Ovary (tissue), 9 donors: ENCODE measurements around the gene HPCAL1. TPM values are rescaled to one million over a fixed set of nuclear protein-coding genes. Genes with fewer than 3 reads are reported as not detected.

Experiments
- DNase-seq, 5 donors: peaks; one replicate each; pipeline ENCODE4 v3.0.0-alpha.2; 2019 to 2020
- H3K27ac ChIP-seq, 2 donors: fragments of 200-600 bp; one replicate each; pipeline versions ENCODE4 v1.5.1 to v1.8.0; 2019 to 2022
- H3K27me3 ChIP-seq: fragments of 200-600 bp; one replicate; pipeline ENCODE4 v1.8.0; 2022
- H3K36me3 ChIP-seq: fragments of 200-600 bp; sonication (generic); one replicate; pipeline ENCODE4 v1.5.1; 2019
- H3K4me1 ChIP-seq: one replicate; pipeline ENCODE4 v1.8.1; 2013; ENCODE audit warnings: mild to moderate bottlenecking, moderate library complexity; ENCODE audit not compliant: insufficient read depth
- H3K4me3 ChIP-seq: fragments of 200-600 bp; sonication (generic); one replicate; pipeline ENCODE4 v1.5.1; 2017
- H3K9me3 ChIP-seq, 2 donors: fragments of 200-600 bp in 1 of 2; sonication (generic) in 1 of 2; one replicate each; pipeline versions ENCODE4 v1.5.1 to v1.8.1; 2013 to 2019; ENCODE audit warnings: mild to moderate bottlenecking in 1 of 2, moderate library complexity in 1 of 2
- CTCF ChIP-seq, 3 donors: fragments of 450-650 bp in 2 of 3; fragments of 200-600 bp in 1 of 3; IDR thresholded peaks; one replicate each; pipeline versions ENCODE4 v1.5.1 to v1.8.0; 2016 to 2022; ENCODE audit warnings: antibody characterized with exemption in 3 of 3, mild to moderate bottlenecking in 1 of 3
- EP300 ChIP-seq: sonication (generic); formaldehyde crosslinking; IDR thresholded peaks from one replicate; pipeline ENCODE4 v1.6.1; 2017; ENCODE audit warnings: antibody characterized with exemption
- POLR2A ChIP-seq: fragments of 450-650 bp; IDR thresholded peaks from one replicate; pipeline ENCODE4 v1.6.1; 2017; ENCODE audit warnings: antibody characterized with exemption, mild to moderate bottlenecking, moderate library complexity
- WGBS, 3 donors: extraction: QIAGEN DNeasy Blood & Tissue Kit in 1 of 3; methylation state at CpG; one replicate each; pipeline versions ENCODE4 v1.1.5 to v1.1.7; 2013 to 2017; 5-methylcytosine and 5-hydroxymethylcytosine counted together
- intact Hi-C, 4 donors: fragments of 100-400 bp; cut with DNase I; formaldehyde crosslinking; loops; one replicate each; pipeline versions ENCODE4 v1.11.0 to v1.15.1; 2022 to 2023
- polyA plus RNA-seq, 2 donors: library from polyadenylated mRNA; stranded (reverse); fragments of 200-250 nt in 1 of 2; fragments of 350-450 nt in 1 of 2; fragmentation: Illumina TruSeq in 1 of 2; extraction: RNeasy Lipid Tissue Mini Kit (QIAGEN cat#74804) in 1 of 2; gene quantifications; one replicate each; pipeline ENCODE4 v1.2.3, GENCODE V29; 2013 to 2014
- total RNA-seq, 7 donors: library from RNA; depleted of rRNA in 2 of 7; stranded (reverse); fragments of >200 nt in 2 of 7; fragmentation: NEBNext Ultra II Directional in 3 of 7; extraction: Animal tissue kit (Norgen Biotek cat#: 25700) in 3 of 7; gene quantifications; one replicate each; pipeline versions ENCODE4 v1.1.0 to v1.2.4, GENCODE V29; 2016 to 2023
- donor health status: DM: no; HTN: no; CAD: no; lungs with moderate emphysema.
- donor health status: DM: no; HTN: no; CAD: no.
- donor health status: Bipolar disorder and iron deficiency.
- donor health status: DM: yes; HTN: yes; CAD: no.
- donor health status: DM: no; HTN: no; CAD: no.
- donor health status: DM: yes; HTN: yes; CAD: no.

The HPCAL1 gene
- total and polyA plus RNA-seq, 9 donors: 11.4 to 69.5 (median 18.5) TPM

DNA sequence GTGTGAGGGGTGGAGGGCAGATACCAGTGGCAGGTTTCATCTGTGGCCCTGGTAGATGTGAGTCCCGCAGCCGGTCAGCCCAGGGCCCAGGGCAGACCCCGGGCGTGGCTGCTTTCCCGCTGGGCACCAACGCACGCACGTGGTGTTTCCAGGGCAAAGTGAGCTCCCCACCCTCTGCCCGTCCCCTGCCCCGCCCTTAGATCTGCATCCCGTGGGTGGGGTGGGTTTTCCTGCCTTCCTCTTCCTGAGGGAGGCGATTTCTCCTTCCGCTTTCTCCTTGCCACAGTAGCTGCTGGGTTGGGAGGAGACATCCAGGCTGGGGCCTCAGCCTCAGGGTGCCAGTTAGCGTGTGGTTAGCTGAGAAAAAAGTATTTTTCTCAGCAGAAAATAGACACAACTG lies 95.8 kb downstream of the HPCAL1 start:
- intact Hi-C loops: no loop called here
- no peak for TF ChIP-seq EP300
- no peak for TF ChIP-seq CTCF (IDR thresholded peaks at IDR 0.05)
- TF ChIP-seq POLR2A: no peak
- Histone ChIP-seq H3K27me3 (no peaks in the 10 kb centered on the region), H3K4me1 (no peaks in the 10 kb centered on the region), H3K36me3 (no peaks in the 10 kb centered on the region), H3K27ac (no peak overlapping the region), H3K4me3 (no peak overlapping the region), H3K9me3 (no peaks in the 10 kb centered on the region)
- WGBS, 3 donors: 75 to 92% (median 86%) methylated on average over 14 of the region's 14 CpGs
- DNase-seq: no peak

GRCh38 chr2:10399358-10399757 lies 96.7 kb downstream of the HPCAL1 start:
- TF ChIP-seq POLR2A: no peak
- no peak for TF ChIP-seq EP300
- no peak for TF ChIP-seq CTCF (IDR thresholded peaks at IDR 0.05)
- WGBS, 3 donors: 84 to 90% (median 88%) methylated on average over 5 to 15 of the region's 16 CpGs
- H3K4me1 ChIP-seq: no peaks in the 10 kb centered on the region

DNA sequence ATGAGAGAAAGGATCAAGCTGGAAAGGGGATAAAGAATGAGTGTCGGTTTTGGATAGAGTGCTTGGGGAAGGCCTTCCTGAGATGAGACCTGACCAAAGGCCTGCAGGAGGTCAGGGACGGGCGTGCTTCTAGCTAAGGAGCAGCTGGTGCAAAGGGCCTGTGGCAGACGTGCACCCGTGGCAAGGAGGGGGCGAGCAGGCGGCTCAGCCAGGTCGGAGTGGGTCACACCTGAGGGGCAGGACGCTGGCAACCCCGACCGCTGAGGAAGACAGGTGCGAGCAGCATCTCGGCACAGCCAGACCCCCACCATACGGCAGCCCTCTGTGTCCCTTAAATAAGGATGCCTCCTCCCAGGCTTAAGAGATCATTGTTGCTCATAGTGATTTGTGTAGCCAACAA lies 97.3 kb downstream of the HPCAL1 start:
- 90 to 91% (median 90%) methylated on average over 14 of the region's 14 CpGs for whole genome bisulfite sequencing, 3 donors
- H3K4me1 ChIP-seq: no peaks in the 10 kb centered on the region
- no peak overlapping the region for H3K4me3 ChIP-seq
- H3K27me3 ChIP-seq: no peaks in the 10 kb centered on the region
- DNase-seq: no peak
- TF ChIP-seq CTCF (IDR thresholded peaks at IDR 0.05) (no peak), POLR2A (no peak), EP300 (no peak)
- no peaks in the 10 kb centered on the region for H3K36me3 ChIP-seq
- no peaks in the 10 kb centered on the region for H3K9me3 ChIP-seq
- H3K27ac ChIP-seq: no peak overlapping the region
- intact Hi-C loops: loop anchor here in 2 of 4 donors (10.0 kb wide), 1 partner anchor 275 kb away; the partner anchor contains the start of gene RRM2 (in 2 of the 2)

More at GRCh38 chr2:10399358-10399757, 96.7 kb downstream of the HPCAL1 start:
- no peak overlapping the region for H3K27ac ChIP-seq
- no peaks in the 10 kb centered on the region for H3K9me3 ChIP-seq
- H3K27me3 ChIP-seq: no peaks in the 10 kb centered on the region
- H3K36me3 ChIP-seq: no peaks in the 10 kb centered on the region
- H3K4me3 ChIP-seq: no peak overlapping the region
- intact Hi-C loops: no loop called here
- no peak for DNase-seq

DNA sequence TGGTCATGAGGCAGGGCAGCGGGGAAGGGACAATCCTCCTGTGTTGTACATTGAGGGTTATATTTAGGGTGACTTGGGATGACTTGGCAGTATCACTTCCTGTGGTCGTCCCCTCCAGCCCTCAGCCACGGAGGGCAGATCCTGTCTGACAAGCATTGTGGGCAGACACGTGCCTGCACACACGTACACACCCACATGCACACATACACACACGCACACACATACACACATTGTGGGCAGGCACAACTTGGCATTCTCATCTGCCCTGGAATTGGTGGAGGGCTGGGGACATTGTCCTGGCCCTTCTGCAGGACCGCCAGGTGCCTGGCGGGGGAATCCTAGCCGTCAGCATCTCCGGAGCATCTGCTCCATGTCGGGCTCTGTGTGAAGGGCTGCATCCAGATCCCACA lies 97.9 kb downstream of the HPCAL1 start:
- no peak for DNase-seq
- intact Hi-C loops: loop anchor here in 2 of 4 donors (10.0 kb wide), 1 partner anchor 276 kb away; the partner anchor contains the start of gene RRM2 (in 2 of the 2)
- H3K9me3 ChIP-seq: no peaks in the 10 kb centered on the region
- H3K27me3 ChIP-seq: no peaks in the 10 kb centered on the region
- no peaks in the 10 kb centered on the region for H3K36me3 ChIP-seq
- H3K4me3 ChIP-seq: no peak overlapping the region
- no peak for TF ChIP-seq EP300
- TF ChIP-seq CTCF (IDR thresholded peaks at IDR 0.05): no peak
- TF ChIP-seq POLR2A: no peak
- WGBS, 3 donors: 88 to 91% (median 88%) methylated on average over 11 of the region's 11 CpGs
- H3K27ac ChIP-seq: no peak overlapping the region
- H3K4me1 ChIP-seq: no peaks in the 10 kb centered on the region
